ENCODE measurements around the gene ANKRD60.
A peak's percentile ranks its signal among the peaks of the same experiment; 100 is the strongest.

The ANKRD60 gene

GRCh38 chr20:58245931-58246330 is 17.5 kb upstream of the ANKRD60 start:
- no peak overlapping the region for H3K4me3 ChIP-seq (ENCODE audit: low read length)
- DNase-seq (ENCODE audit: low read depth, low spot score), result no peak

GRCh38 chr20:58245181-58245891 is 16.9 kb upstream of the ANKRD60 start:
- H3K4me3 ChIP-seq (ENCODE audit: low read length), result no peak overlapping the region
- DNase-seq (ENCODE audit: low read depth, low spot score), result no peak

GRCh38 chr20:58244517-58245030 is 16.1 kb upstream of the ANKRD60 start:
- no peak overlapping the region for H3K4me3 ChIP-seq (ENCODE audit: low read length)
- no peak for DNase-seq (ENCODE audit: low read depth, low spot score)

- no peak overlapping the region for H3K4me3 ChIP-seq (ENCODE audit: low read length)
- no peak for DNase-seq (ENCODE audit: low read depth, low spot score)
Measured at GRCh38 chr20:58243653-58244410, 15.4 kb upstream of the ANKRD60 start.

GRCh38 chr20:58242824-58243223 is 14.4 kb upstream of the ANKRD60 start:
- no peak overlapping the region for H3K4me3 ChIP-seq (ENCODE audit: low read length)
- DNase-seq (ENCODE audit: low read depth, low spot score), result no peak

- no peak overlapping the region for H3K4me3 ChIP-seq (ENCODE audit: low read length)
- DNase-seq (ENCODE audit: low read depth, low spot score), result no peak
Measured at GRCh38 chr20:58241766-58242465, 13.5 kb upstream of the ANKRD60 start.

GRCh38 chr20:58240471-58240870 is 12.0 kb upstream of the ANKRD60 start:
- no peak overlapping the region for H3K4me3 ChIP-seq (ENCODE audit: low read length)
- DNase-seq (ENCODE audit: low read depth, low spot score), result no peak

- DNase-seq (ENCODE audit: low read depth, low spot score), result no peak
- H3K4me3 ChIP-seq (ENCODE audit: low read length), result no peak overlapping the region
Measured at GRCh38 chr20:58239216-58239615, 10.8 kb upstream of the ANKRD60 start.

- no peak for DNase-seq (ENCODE audit: low read depth, low spot score)
- no peak overlapping the region for H3K4me3 ChIP-seq (ENCODE audit: low read length)
Measured at GRCh38 chr20:58238490-58238889, 10.0 kb upstream of the ANKRD60 start.

- DNase-seq (ENCODE audit: low read depth, low spot score), result no peak
- no peak overlapping the region for H3K4me3 ChIP-seq (ENCODE audit: low read length)
Measured at GRCh38 chr20:58237318-58238132, 9.1 kb upstream of the ANKRD60 start.

GRCh38 chr20:58236612-58237317 is 8.3 kb upstream of the ANKRD60 start:
- H3K4me3 ChIP-seq (ENCODE audit: low read length), result peak overlapping the region; percentile 54
- DNase-seq (ENCODE audit: low read depth, low spot score), result peak; percentile 72

GRCh38 chr20:58235010-58235409 is 6.6 kb upstream of the ANKRD60 start:
- no peak overlapping the region for H3K4me3 ChIP-seq (ENCODE audit: low read length)
- DNase-seq (ENCODE audit: low read depth, low spot score), result peak; percentile 15

GRCh38 chr20:58233881-58234528 is 5.6 kb upstream of the ANKRD60 start:
- no peak overlapping the region for H3K4me3 ChIP-seq (ENCODE audit: low read length)
- no peak for DNase-seq (ENCODE audit: low read depth, low spot score)

- no peak overlapping the region for H3K4me3 ChIP-seq (ENCODE audit: low read length)
- DNase-seq (ENCODE audit: low read depth, low spot score), result no peak
Measured at GRCh38 chr20:58233393-58233792, 4.9 kb upstream of the ANKRD60 start.

GRCh38 chr20:58231683-58232082 is 3.2 kb upstream of the ANKRD60 start:
- DNase-seq (ENCODE audit: low read depth, low spot score), result no peak

GRCh38 chr20:58229198-58229798 is 845 bp upstream of the ANKRD60 start:
- no peak for DNase-seq (ENCODE audit: low read depth, low spot score)
- no peak overlapping the region for H3K4me3 ChIP-seq (ENCODE audit: low read length)

More at GRCh38 chr20:58231683-58232082, 3.2 kb upstream of the ANKRD60 start:
- H3K4me3 ChIP-seq (ENCODE audit: low read length), result no peak overlapping the region

GRCh38 chr20:58228103-58228483 is 360 bp downstream of the ANKRD60 start:
- DNase-seq (ENCODE audit: low read depth, low spot score), result no peak
- no peak overlapping the region for H3K4me3 ChIP-seq (ENCODE audit: low read length)
